Measurements from ENCODE around the gene PAPPA. TPM values are rescaled to one million over a fixed set of nuclear protein-coding genes. Genes with fewer than 3 reads are reported as not detected.

Gene PAPPA
- total RNA-seq, 3 donors from 2014 or later (not counting 1 experiment from before 2014, with no cell fraction given), result not detected

- no peak for DNase-seq
- no peaks in the 10 kb centered on the region for H3K36me3 ChIP-seq (ENCODE audit: control insufficient read depth, insufficient read depth, low read length)
- H3K9me3 Mint-ChIP-seq, result peaks cover 11 to 12% of the 10 kb centered on the region in 2 donors
- intact Hi-C loops (cut with micrococcal nuclease), result no loop called here
- no peaks in the 10 kb centered on the region for H3K36me3 Mint-ChIP-seq
- WGBS (ENCODE audit: insufficient coverage), result 74% methylated on average over 3 of the region's 3 CpGs
- no peak overlapping the region for H3K27ac Mint-ChIP-seq
- H3K4me1 ChIP-seq (ENCODE audit: control insufficient read depth, insufficient read depth, low read length), result no peaks in the 10 kb centered on the region
- H3K27me3 ChIP-seq (ENCODE audit: control insufficient read depth, insufficient read depth, low read length), result no peaks in the 10 kb centered on the region
- H3K27me3 Mint-ChIP-seq (ENCODE audit: low read depth in 2 of 2), result no peaks in the 10 kb centered on the region
- no peak overlapping the region for H3K27ac ChIP-seq (ENCODE audit: low read length)
- H3K9me3 ChIP-seq (ENCODE audit: control insufficient read depth, insufficient read depth, low read length), result no peaks in the 10 kb centered on the region
- TF ChIP-seq CTCF (IDR thresholded peaks at IDR 0.05), result no peak
- H3K4me1 Mint-ChIP-seq, result no peaks in the 10 kb centered on the region
- H3K4me3 Mint-ChIP-seq, result no peak overlapping the region
- H3K4me3 ChIP-seq (ENCODE audit: low read length), result no peak overlapping the region
- ATAC-seq, result no peak
These were observed 192.2 kb downstream of the PAPPA start for GRCh38 chr9:116345817-116346216.

- Histone ChIP-seq H3K9me3 (ENCODE audit: control insufficient read depth, insufficient read depth, low read length) (no peaks in the 10 kb centered on the region), H3K36me3 (ENCODE audit: control insufficient read depth, insufficient read depth, low read length) (no peaks in the 10 kb centered on the region), H3K27me3 (ENCODE audit: control insufficient read depth, insufficient read depth, low read length) (no peaks in the 10 kb centered on the region), H3K4me1 (ENCODE audit: control insufficient read depth, insufficient read depth, low read length) (no peaks in the 10 kb centered on the region), H3K4me3 (ENCODE audit: low read length) (no peak overlapping the region), H3K27ac (ENCODE audit: low read length) (no peak overlapping the region)
- H3K27ac Mint-ChIP-seq, result no peak overlapping the region
- H3K4me3 Mint-ChIP-seq, result no peak overlapping the region
- DNase-seq (no peak), ATAC-seq (no peak)
- no peaks in the 10 kb centered on the region for H3K36me3 Mint-ChIP-seq
- no peaks in the 10 kb centered on the region for H3K27me3 Mint-ChIP-seq (ENCODE audit: low read depth in 2 of 2)
- H3K9me3 Mint-ChIP-seq, result peaks cover 8 to 11% of the 10 kb centered on the region in 2 donors
- TF ChIP-seq CTCF (IDR thresholded peaks at IDR 0.05), result no peak
- WGBS (ENCODE audit: insufficient coverage), result 79% methylated on average over 6 of the region's 6 CpGs
- intact Hi-C loops (cut with micrococcal nuclease), result no loop called here
- no peaks in the 10 kb centered on the region for H3K4me1 Mint-ChIP-seq
These were observed 196.1 kb downstream of the PAPPA start for GRCh38 chr9:116349684-116350083.

- no peaks in the 10 kb centered on the region for H3K4me1 ChIP-seq (ENCODE audit: control insufficient read depth, insufficient read depth, low read length)
- DNase-seq, result no peak
- no peak overlapping the region for H3K4me3 ChIP-seq (ENCODE audit: low read length)
- Mint-ChIP-seq H3K27ac (no peak overlapping the region), H3K4me3 (no peak overlapping the region), H3K4me1 (no peaks in the 10 kb centered on the region), H3K27me3 (ENCODE audit: low read depth in 2 of 2) (no peaks in the 10 kb centered on the region), H3K36me3 (no peaks in the 10 kb centered on the region), H3K9me3 (peaks cover 8 to 12% of the 10 kb centered on the region in 2 donors)
- 17% methylated on average over 2 of the region's 2 CpGs for WGBS (ENCODE audit: insufficient coverage)
- ATAC-seq, result no peak
- no peaks in the 10 kb centered on the region for H3K9me3 ChIP-seq (ENCODE audit: control insufficient read depth, insufficient read depth, low read length)
- no peaks in the 10 kb centered on the region for H3K36me3 ChIP-seq (ENCODE audit: control insufficient read depth, insufficient read depth, low read length)
- no peaks in the 10 kb centered on the region for H3K27me3 ChIP-seq (ENCODE audit: control insufficient read depth, insufficient read depth, low read length)
- H3K27ac ChIP-seq (ENCODE audit: low read length), result no peak overlapping the region
- intact Hi-C loops (cut with micrococcal nuclease), result no loop called here
- no peak for TF ChIP-seq CTCF (IDR thresholded peaks at IDR 0.05)
These were observed 196.6 kb downstream of the PAPPA start for GRCh38 chr9:116350213-116350612.

GRCh38 chr9:116352958-116353357, 199.4 kb downstream of the PAPPA start:
- Histone ChIP-seq H3K36me3 (ENCODE audit: control insufficient read depth, insufficient read depth, low read length) (no peaks in the 10 kb centered on the region), H3K9me3 (ENCODE audit: control insufficient read depth, insufficient read depth, low read length) (peaks cover 3% of the 10 kb centered on the region), H3K27ac (ENCODE audit: low read length) (no peak overlapping the region), H3K4me3 (ENCODE audit: low read length) (no peak overlapping the region), H3K4me1 (ENCODE audit: control insufficient read depth, insufficient read depth, low read length) (no peaks in the 10 kb centered on the region), H3K27me3 (ENCODE audit: control insufficient read depth, insufficient read depth, low read length) (no peaks in the 10 kb centered on the region)
- intact Hi-C loops (cut with micrococcal nuclease), result no loop called here
- H3K27ac Mint-ChIP-seq, result no peak overlapping the region
- ATAC-seq (no peak), DNase-seq (no peak)
- H3K36me3 Mint-ChIP-seq, result no peaks in the 10 kb centered on the region
- H3K4me3 Mint-ChIP-seq, result no peak overlapping the region
- H3K9me3 Mint-ChIP-seq, result peaks cover 2 to 11% of the 10 kb centered on the region in 2 donors
- no peaks in the 10 kb centered on the region for H3K4me1 Mint-ChIP-seq
- WGBS (ENCODE audit: insufficient coverage), result 79% methylated on average over 2 of the region's 3 CpGs
- no peak for TF ChIP-seq CTCF (IDR thresholded peaks at IDR 0.05)
- no peaks in the 10 kb centered on the region for H3K27me3 Mint-ChIP-seq (ENCODE audit: low read depth in 2 of 2)
